ENCODE results near the gene BRCC3. TPM values are rescaled to one million over a fixed set of nuclear protein-coding genes. Genes with fewer than 3 reads are reported as not detected.

BRCC3 gene
- total RNA-seq, 1 experiment from 2014 or later: 37.4 TPM

DNA sequence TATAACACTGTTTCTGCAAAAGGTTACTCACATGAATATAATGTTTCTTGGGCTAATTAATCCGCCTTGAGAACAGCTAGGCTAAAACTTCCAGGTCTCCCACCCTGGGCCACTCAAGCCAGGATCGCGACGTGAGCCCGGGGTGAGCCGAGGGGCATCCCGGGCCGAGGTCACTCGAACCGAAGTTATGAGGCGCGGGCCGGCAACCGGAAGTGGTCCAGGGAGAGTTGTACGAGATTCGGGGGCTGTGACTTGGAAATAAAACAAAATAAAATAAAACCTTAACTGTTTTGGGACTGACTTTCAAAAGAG lies 689 bp upstream of the BRCC3 start:
- in situ Hi-C loops (cut with HindIII; ENCODE audit: low pct_unique_long_range_greater_than_20kb, low sequenced_read_pairs) (no loop called here), intact Hi-C loops (cut with micrococcal nuclease; ENCODE audit: unreplicated experiment) (no loop called here)
- no peak for DNase-seq (ENCODE audit: low read depth, low spot score)
- H3K27ac ChIP-seq (ENCODE audit: low read length): peak overlapping the region; percentile 98
- ATAC-seq: peak; percentile 52
- POLR2A ChIA-PET: no interaction called here
- H3K36me3 ChIP-seq (ENCODE audit: control insufficient read depth, insufficient read depth, low read length): peaks cover 13% of the 10 kb centered on the region
- H3K4me1 ChIP-seq (ENCODE audit: control insufficient read depth, insufficient read depth, low read length): peaks cover 25% of the 10 kb centered on the region
- CTCF ChIA-PET: no interaction called here
- TF ChIP-seq, protein P1, sequence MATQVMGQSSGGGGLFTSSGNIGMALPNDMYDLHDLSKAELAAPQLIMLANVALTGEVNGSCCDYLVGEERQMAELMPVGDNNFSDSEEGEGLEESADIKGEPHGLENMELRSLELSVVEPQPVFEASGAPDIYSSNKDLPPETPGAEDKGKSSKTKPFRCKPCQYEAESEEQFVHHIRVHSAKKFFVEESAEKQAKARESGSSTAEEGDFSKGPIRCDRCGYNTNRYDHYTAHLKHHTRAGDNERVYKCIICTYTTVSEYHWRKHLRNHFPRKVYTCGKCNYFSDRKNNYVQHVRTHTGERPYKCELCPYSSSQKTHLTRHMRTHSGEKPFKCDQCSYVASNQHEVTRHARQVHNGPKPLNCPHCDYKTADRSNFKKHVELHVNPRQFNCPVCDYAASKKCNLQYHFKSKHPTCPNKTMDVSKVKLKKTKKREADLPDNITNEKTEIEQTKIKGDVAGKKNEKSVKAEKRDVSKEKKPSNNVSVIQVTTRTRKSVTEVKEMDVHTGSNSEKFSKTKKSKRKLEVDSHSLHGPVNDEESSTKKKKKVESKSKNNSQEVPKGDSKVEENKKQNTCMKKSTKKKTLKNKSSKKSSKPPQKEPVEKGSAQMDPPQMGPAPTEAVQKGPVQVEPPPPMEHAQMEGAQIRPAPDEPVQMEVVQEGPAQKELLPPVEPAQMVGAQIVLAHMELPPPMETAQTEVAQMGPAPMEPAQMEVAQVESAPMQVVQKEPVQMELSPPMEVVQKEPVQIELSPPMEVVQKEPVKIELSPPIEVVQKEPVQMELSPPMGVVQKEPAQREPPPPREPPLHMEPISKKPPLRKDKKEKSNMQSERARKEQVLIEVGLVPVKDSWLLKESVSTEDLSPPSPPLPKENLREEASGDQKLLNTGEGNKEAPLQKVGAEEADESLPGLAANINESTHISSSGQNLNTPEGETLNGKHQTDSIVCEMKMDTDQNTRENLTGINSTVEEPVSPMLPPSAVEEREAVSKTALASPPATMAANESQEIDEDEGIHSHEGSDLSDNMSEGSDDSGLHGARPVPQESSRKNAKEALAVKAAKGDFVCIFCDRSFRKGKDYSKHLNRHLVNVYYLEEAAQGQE (IDR thresholded peaks at IDR 0.05; ENCODE audit: insufficient read depth in 1 of 2, low read depth in 2 of 2, low read length in 1 of 2): no peak
- no peak for TF ChIP-seq TCF7L2 (IDR thresholded peaks at IDR 0.05; ENCODE audit: low read depth, low read length)
- H3K4me3 ChIP-seq (ENCODE audit: low read depth in 2 of 2, low read length in 2 of 2): peak overlapping the region; percentile 85 to 95
- H3K9me3 ChIP-seq (ENCODE audit: control insufficient read depth, insufficient read depth, low read depth, low read length): no peaks in the 10 kb centered on the region
- no TSS peak for BruUV-seq (replicated peaks)
- no peaks in the 10 kb centered on the region for H3K27me3 ChIP-seq (ENCODE audit: control insufficient read depth, insufficient read depth, low read length)

DNA sequence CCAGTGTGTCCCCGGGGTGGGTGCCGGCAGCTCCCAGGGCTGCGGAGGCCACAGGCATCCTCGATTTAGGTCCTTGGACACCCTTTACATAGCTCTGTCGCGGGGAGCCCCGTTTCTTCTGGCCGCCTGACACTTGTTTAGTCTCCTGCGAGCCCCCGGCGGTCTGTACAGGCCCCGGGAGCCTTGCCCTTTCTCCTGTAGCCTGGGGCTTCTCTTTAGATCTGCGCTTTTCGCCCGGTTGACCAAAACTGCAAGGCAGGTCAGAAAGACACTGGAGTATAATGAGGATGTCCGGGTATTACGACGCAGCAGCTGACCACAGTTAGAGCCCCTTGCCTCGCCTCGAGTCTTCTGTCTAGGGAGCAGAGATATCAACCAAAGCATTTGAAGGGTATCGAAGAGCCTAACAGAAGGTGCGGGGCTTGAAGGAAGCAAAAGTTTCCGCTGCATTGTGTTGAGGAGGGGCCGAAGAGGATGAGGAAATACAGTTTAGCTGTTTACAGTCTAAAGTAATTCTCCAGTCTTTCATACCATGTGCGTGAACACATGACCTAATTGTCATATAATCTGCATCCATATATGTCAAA lies 479 bp downstream of the BRCC3 start:
- POLR2A ChIA-PET: interaction anchor here (1.0 kb wide), 1 partner anchor 45 kb away, joined by 3 read pairs; the partner anchor contains the start of gene FUNDC2
- Histone ChIP-seq H3K27ac (ENCODE audit: low read length) (peak overlapping the region; percentile 93), H3K27me3 (ENCODE audit: control insufficient read depth, insufficient read depth, low read length) (no peaks in the 10 kb centered on the region), H3K36me3 (ENCODE audit: control insufficient read depth, insufficient read depth, low read length) (peaks cover 15% of the 10 kb centered on the region), H3K4me1 (ENCODE audit: control insufficient read depth, insufficient read depth, low read length) (peaks cover 25% of the 10 kb centered on the region), H3K4me3 (ENCODE audit: low read depth in 2 of 2, low read length in 2 of 2) (peak overlapping the region; percentile 80 to 89), H3K9me3 (ENCODE audit: control insufficient read depth, insufficient read depth, low read depth, low read length) (no peaks in the 10 kb centered on the region)
- in situ Hi-C loops (cut with HindIII; ENCODE audit: low pct_unique_long_range_greater_than_20kb, low sequenced_read_pairs) (no loop called here), intact Hi-C loops (cut with micrococcal nuclease; ENCODE audit: unreplicated experiment) (no loop called here)
- CTCF ChIA-PET: no interaction called here
- ATAC-seq (peak; percentile 42), DNase-seq (ENCODE audit: low read depth, low spot score) (no peak)
- TSS peak; percentile 78 for BruUV-seq (replicated peaks)
- TF ChIP-seq TCF7L2 (IDR thresholded peaks at IDR 0.05; ENCODE audit: low read depth, low read length) (no peak), POLR2AphosphoS5 (IDR thresholded peaks at IDR 0.05; ENCODE audit: low read depth, low read length) (no peak), SIN3A (IDR thresholded peaks at IDR 0.05; ENCODE audit: borderline replicate concordance, insufficient read depth, low read depth, low read length) (no peak)
- TF ChIP-seq, protein P2, sequence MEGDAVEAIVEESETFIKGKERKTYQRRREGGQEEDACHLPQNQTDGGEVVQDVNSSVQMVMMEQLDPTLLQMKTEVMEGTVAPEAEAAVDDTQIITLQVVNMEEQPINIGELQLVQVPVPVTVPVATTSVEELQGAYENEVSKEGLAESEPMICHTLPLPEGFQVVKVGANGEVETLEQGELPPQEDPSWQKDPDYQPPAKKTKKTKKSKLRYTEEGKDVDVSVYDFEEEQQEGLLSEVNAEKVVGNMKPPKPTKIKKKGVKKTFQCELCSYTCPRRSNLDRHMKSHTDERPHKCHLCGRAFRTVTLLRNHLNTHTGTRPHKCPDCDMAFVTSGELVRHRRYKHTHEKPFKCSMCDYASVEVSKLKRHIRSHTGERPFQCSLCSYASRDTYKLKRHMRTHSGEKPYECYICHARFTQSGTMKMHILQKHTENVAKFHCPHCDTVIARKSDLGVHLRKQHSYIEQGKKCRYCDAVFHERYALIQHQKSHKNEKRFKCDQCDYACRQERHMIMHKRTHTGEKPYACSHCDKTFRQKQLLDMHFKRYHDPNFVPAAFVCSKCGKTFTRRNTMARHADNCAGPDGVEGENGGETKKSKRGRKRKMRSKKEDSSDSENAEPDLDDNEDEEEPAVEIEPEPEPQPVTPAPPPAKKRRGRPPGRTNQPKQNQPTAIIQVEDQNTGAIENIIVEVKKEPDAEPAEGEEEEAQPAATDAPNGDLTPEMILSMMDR (IDR thresholded peaks at IDR 0.05): no peak
- TF ChIP-seq, protein P1 (IDR thresholded peaks at IDR 0.05; ENCODE audit: insufficient read depth in 1 of 2, low read depth in 2 of 2, low read length in 1 of 2): no peak
